Parathyroid adenoma (tissue), 2 donors: Measurements from ENCODE around the gene OR51Q1.

ENCODE experiments used
- H2AFZ ChIP-seq: fragments of 300-600 bp; sonication (generic); one replicate; pipeline ENCODE4 v1.7.0; 2017; ENCODE audit warnings: antibody characterized with exemption, mild to moderate bottlenecking
- H3K27ac ChIP-seq: fragments of 300-600 bp; sonication (generic); one replicate; pipeline ENCODE4 v1.7.0; 2017
- H3K27me3 ChIP-seq: fragments of 300-600 bp; sonication (generic); one replicate; pipeline ENCODE4 v1.7.0; 2017; ENCODE audit warnings: low read length; ENCODE audit not compliant: control insufficient read depth, insufficient read depth
- H3K36me3 ChIP-seq: fragments of 300-600 bp; sonication (generic); one replicate; pipeline ENCODE4 v1.7.0; 2017; ENCODE audit warnings: low read length; ENCODE audit not compliant: control insufficient read depth, insufficient read depth
- H3K4me1 ChIP-seq: fragments of 300-600 bp; sonication (generic); one replicate; pipeline ENCODE4 v1.7.0; 2017; ENCODE audit warnings: control low read depth
- H3K4me2 ChIP-seq: fragments of 300-600 bp; sonication (generic); one replicate; pipeline ENCODE4 v1.7.0; 2017; ENCODE audit warnings: low read length
- H3K4me3 ChIP-seq: fragments of 300-600 bp; sonication (generic); one replicate; pipeline ENCODE4 v1.7.0; 2017; ENCODE audit warnings: low read depth, low read length
- H3K79me2 ChIP-seq: fragments of 300-600 bp; sonication (generic); one replicate; pipeline ENCODE4 v1.7.0; 2017; ENCODE audit warnings: control low read depth
- H3K9ac ChIP-seq: fragments of 300-600 bp; sonication (generic); one replicate; pipeline ENCODE4 v1.7.0; 2017; ENCODE audit warnings: mild to moderate bottlenecking
- H3K9me3 ChIP-seq: fragments of 300-600 bp; sonication (generic); one replicate; pipeline ENCODE4 v1.7.0; 2017; ENCODE audit warnings: low read length; ENCODE audit not compliant: control insufficient read depth
- CTCF ChIP-seq: fragments of 300-600 bp; sonication (generic); IDR thresholded peaks from one replicate; pipeline ENCODE4 v1.7.0; 2017; ENCODE audit warnings: antibody characterized with exemption, mild to moderate bottlenecking
- donor health status: primary hyperparathyroidism.

The OR51Q1 gene

DNA sequence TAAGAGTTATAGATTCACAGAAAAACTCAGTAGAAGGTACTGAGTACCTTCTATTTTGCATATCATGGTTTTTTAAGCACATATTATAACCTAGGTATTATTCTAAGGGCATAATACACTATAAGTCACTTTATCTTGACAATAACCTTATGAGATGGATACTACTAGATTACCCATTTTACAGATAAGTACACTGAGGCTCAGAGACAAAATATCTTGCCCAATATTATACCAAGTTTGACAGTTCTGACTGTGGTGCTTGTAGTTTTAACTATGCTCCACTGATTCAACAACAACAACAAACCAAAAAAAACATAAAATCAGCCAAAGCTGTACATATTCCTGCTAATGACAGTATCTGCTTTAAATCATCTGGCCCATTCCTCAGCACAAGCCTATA, 27.8 kb upstream of the OR51Q1 start:
- Histone ChIP-seq H3K4me1 (no peaks in the 10 kb centered on the region), H2AFZ (no peak overlapping the region), H3K27ac (no peak overlapping the region), H3K36me3 (no peaks in the 10 kb centered on the region), H3K27me3 (no peaks in the 10 kb centered on the region), H3K4me2 (no peak overlapping the region), H3K79me2 (no peaks in the 10 kb centered on the region), H3K9me3 (no peaks in the 10 kb centered on the region), H3K4me3 (no peak overlapping the region), H3K9ac (no peak overlapping the region)
- TF ChIP-seq CTCF, result no peak

DNA sequence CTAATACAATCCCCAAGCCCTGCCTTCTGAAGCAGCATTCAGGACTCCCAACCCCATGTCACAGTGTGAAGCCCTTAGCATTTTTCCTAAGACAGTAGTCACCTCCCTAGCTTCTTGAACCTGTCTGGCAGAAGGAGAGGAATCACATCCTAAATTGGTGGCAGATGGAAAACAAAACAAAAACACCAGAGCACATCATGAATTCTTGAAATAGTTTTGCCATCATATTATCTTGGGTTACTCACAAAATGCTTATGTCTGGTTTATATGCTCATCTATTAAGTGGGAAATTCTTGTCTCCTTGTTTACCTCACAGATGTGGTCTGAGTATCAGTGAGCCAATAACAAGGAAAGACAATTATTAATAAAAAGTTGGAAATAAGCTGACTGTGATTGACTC, 23.0 kb upstream of the OR51Q1 start:
- H3K36me3 ChIP-seq, result no peaks in the 10 kb centered on the region
- H3K4me1 ChIP-seq, result no peaks in the 10 kb centered on the region
- no peaks in the 10 kb centered on the region for H3K27me3 ChIP-seq
- H3K79me2 ChIP-seq, result no peaks in the 10 kb centered on the region
- no peak overlapping the region for H3K27ac ChIP-seq
- no peaks in the 10 kb centered on the region for H3K9me3 ChIP-seq
- TF ChIP-seq CTCF, result no peak
- no peak overlapping the region for H3K4me2 ChIP-seq
- H3K4me3 ChIP-seq, result no peak overlapping the region
- H2AFZ ChIP-seq, result no peak overlapping the region
- H3K9ac ChIP-seq, result no peak overlapping the region

DNA sequence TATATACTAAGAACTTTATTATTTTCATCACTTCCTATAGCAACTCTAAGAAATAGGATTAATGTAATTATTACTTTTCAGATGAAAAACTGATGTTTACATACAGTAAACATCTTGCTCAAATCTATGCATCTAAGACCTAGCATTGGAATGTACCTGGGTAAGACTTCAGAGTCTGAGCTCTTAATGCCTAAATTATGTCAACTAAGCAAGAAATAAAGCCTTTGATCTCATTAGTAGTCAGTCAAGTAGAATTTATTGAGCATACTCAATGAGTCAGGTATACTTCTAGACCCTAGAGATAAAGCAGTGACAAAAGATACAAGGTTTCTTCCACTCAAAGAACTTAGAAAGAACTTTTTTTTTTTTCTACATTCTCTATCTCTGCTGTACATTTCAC, 16.7 kb upstream of the OR51Q1 start:
- no peak overlapping the region for H3K9ac ChIP-seq
- no peaks in the 10 kb centered on the region for H3K9me3 ChIP-seq
- no peak overlapping the region for H3K4me3 ChIP-seq
- H3K79me2 ChIP-seq, result no peaks in the 10 kb centered on the region
- TF ChIP-seq CTCF, result no peak
- no peaks in the 10 kb centered on the region for H3K27me3 ChIP-seq
- H3K4me2 ChIP-seq, result no peak overlapping the region
- H2AFZ ChIP-seq, result no peak overlapping the region
- H3K36me3 ChIP-seq, result no peaks in the 10 kb centered on the region
- H3K4me1 ChIP-seq, result no peaks in the 10 kb centered on the region
- H3K27ac ChIP-seq, result no peak overlapping the region

DNA sequence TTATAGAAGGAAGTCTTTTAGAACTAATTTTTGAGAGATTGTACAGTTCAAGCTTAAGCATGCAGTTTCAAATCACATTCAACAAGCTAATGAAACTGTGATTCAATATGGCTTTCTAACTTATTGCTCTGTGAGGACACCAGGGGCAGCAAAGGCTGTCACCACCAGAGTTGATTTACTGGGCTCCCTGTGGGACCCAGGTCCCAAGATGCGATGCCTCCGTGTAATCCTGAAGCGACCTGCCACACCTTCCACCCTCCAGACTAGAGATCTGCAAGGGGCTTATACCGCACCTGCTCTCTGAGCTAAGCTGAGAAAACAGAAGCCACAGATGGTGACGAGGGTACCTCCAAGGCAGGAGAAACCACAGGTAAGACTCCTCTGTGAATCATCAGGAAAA, 918 bp upstream of the OR51Q1 start:
- H3K4me3 ChIP-seq, result no peak overlapping the region
- no peak overlapping the region for H3K27ac ChIP-seq
- H3K4me2 ChIP-seq, result no peak overlapping the region
- H2AFZ ChIP-seq, result no peak overlapping the region
- no peaks in the 10 kb centered on the region for H3K27me3 ChIP-seq
- H3K9ac ChIP-seq, result no peak overlapping the region
- no peaks in the 10 kb centered on the region for H3K4me1 ChIP-seq
- no peak for TF ChIP-seq CTCF
- H3K79me2 ChIP-seq, result no peaks in the 10 kb centered on the region
- H3K36me3 ChIP-seq, result no peaks in the 10 kb centered on the region
- H3K9me3 ChIP-seq, result no peaks in the 10 kb centered on the region

- Histone ChIP-seq H3K79me2 (no peaks in the 10 kb centered on the region), H3K4me3 (no peak overlapping the region), H3K9ac (no peak overlapping the region), H3K9me3 (no peaks in the 10 kb centered on the region), H3K4me2 (no peak overlapping the region), H3K4me1 (no peaks in the 10 kb centered on the region), H3K27me3 (no peaks in the 10 kb centered on the region), H2AFZ (no peak overlapping the region), H3K27ac (no peak overlapping the region), H3K36me3 (no peaks in the 10 kb centered on the region)
- no peak for TF ChIP-seq CTCF
Observed at GRCh38 chr11:5423131-5423530, 1.2 kb downstream of the OR51Q1 start.
